Prostate gland (tissue), 2 donors: ENCODE data around the gene CARMIL1.

Source experiments
- CTCF ChIP-seq, 4 experiments: fragments of 200-600 bp in 2 of 4; fragments of 450-650 bp in 2 of 4; sonication (generic) in 2 of 4; IDR thresholded peaks; 1 replicate in 3 of 4; 2 replicates in 1 of 4; pipeline ENCODE4 v1.5.1; 2016 to 2019; ENCODE audit warnings: antibody characterized with exemption in 4 of 4, mild to moderate bottlenecking in 2 of 4, moderate library complexity in 2 of 4
- POLR2A ChIP-seq: fragments of 450-650 bp; IDR thresholded peaks from one replicate; pipeline ENCODE4 v1.6.1; 2016; ENCODE audit warnings: antibody characterized with exemption, mild to moderate bottlenecking
- POLR2AphosphoS5 ChIP-seq: sonication (generic); formaldehyde crosslinking; IDR thresholded peaks from one replicate; pipeline ENCODE4 v1.6.1; 2017; ENCODE audit warnings: antibody characterized with exemption

- TF ChIP-seq POLR2A (no peak), CTCF (IDR thresholded peaks at IDR 0.05) (no peak), POLR2AphosphoS5 (no peak)
These were observed 281.7 kb downstream of the CARMIL1 start for GRCh38 chr6:25560865-25561264.
